Caco-2 (cell line): Measurements from ENCODE around the gene C11orf97. TPM values are rescaled to one million over a fixed set of nuclear protein-coding genes. Genes with fewer than 3 reads are reported as not detected.
"Not testable (repeated sequence)": the region's sequence is repeated elsewhere in the genome, so short reads cannot be mapped to it uniquely, and the experiment has no call there.

Experiments used
- BruUV-seq: library from RNA; stranded (reverse); fragments of 400-500 nt; replicated peaks from 2 replicates; lab custom pipeline; 2021; lab: Mats Ljungman, UMichigan
- CTCF ChIA-PET: fragments of 300-600 bp; sonication (Branson Sonifier 250); formaldehyde crosslinking; loops from one replicate; lab custom pipeline; 2022; ENCODE audit warnings: antibody characterized with exemption; lab: Charles Lee
- POLR2A ChIA-PET: fragments of 300-600 bp; sonication (Branson Sonifier 250); formaldehyde crosslinking; loops from one replicate; lab custom pipeline; 2022; ENCODE audit warnings: antibody characterized with exemption; lab: Charles Lee
- DNase-seq, 2 experiments: peaks; one replicate each; pipeline versions ENCODE4 v3.0.0 to v3.0.0-alpha.2; 2020 to 2022
- H3K27me3 ChIP-seq: replicated peaks from 2 replicates; pipeline ENCODE4 v1.6.0; 2011; ENCODE audit warnings: low read length; ENCODE audit not compliant: control insufficient read depth, insufficient read depth
- H3K36me3 ChIP-seq: 2 replicates; pipeline ENCODE4 v1.5.1; 2011; ENCODE audit warnings: low read length; ENCODE audit not compliant: control insufficient read depth, insufficient read depth
- H3K4me1 ChIP-seq: fragments of 250-450 bp; sonication (Bioruptor Pico); 2 replicates; pipeline ENCODE4 v1.5.1; 2020; ENCODE audit warnings: mild to moderate bottlenecking
- H3K4me3 ChIP-seq: 2 replicates; pipeline ENCODE4 v1.5.1; 2011; ENCODE audit warnings: low read depth, mild to moderate bottlenecking, control low read depth, low read length
- H3K9me3 ChIP-seq: fragments of 250-450 bp; sonication (Bioruptor Pico); 2 replicates; pipeline ENCODE4 v1.5.1; 2020; ENCODE audit warnings: mild to moderate bottlenecking, moderate library complexity
- H3K27ac Mint-ChIP-seq: one replicate; pipeline ENCODE4 v1.8.0; 2022; ENCODE audit warnings: mixed read lengths; ENCODE audit not compliant: unreplicated experiment
- H3K27me3 Mint-ChIP-seq: one replicate; pipeline ENCODE4 v1.8.0; 2022; ENCODE audit warnings: mixed read lengths; ENCODE audit not compliant: insufficient read depth, unreplicated experiment
- H3K36me3 Mint-ChIP-seq: one replicate; pipeline ENCODE4 v1.8.0; 2022; ENCODE audit warnings: mild to moderate bottlenecking, mixed read lengths; ENCODE audit not compliant: insufficient read depth, unreplicated experiment
- H3K4me1 Mint-ChIP-seq: one replicate; pipeline ENCODE4 v1.8.0; 2022; ENCODE audit warnings: low read depth, mixed read lengths; ENCODE audit not compliant: unreplicated experiment
- H3K4me3 Mint-ChIP-seq: one replicate; pipeline ENCODE4 v1.8.0; 2022; ENCODE audit warnings: mild to moderate bottlenecking, moderate library complexity, mixed read lengths; ENCODE audit not compliant: unreplicated experiment
- H3K9me3 Mint-ChIP-seq: one replicate; pipeline ENCODE4 v1.8.0; 2022; ENCODE audit warnings: mixed read lengths; ENCODE audit not compliant: unreplicated experiment
- intact Hi-C: fragments of 100-400 bp; cut with micrococcal nuclease; formaldehyde crosslinking; loops from one replicate; pipeline ENCODE4 v1.10.0; 2022; ENCODE audit not compliant: unreplicated experiment
- total RNA-seq: library from RNA; stranded (reverse); gene quantifications from 2 replicates; pipeline ENCODE4 v1.2.3, GENCODE V29; 2022
- TF ChIP-seq, protein P1 (sequence below), 2 experiments: fragments of 200-600 bp in 1 of 2; IDR thresholded peaks; 1 replicate in 1 of 2; 2 replicates in 1 of 2; pipeline versions ENCODE4 v1.5.1 to v1.8.0; 2011 to 2022; ENCODE audit warnings: antibody characterized with exemption in 1 of 2, control low read depth in 1 of 2, inconsistent platforms in 1 of 2, low read depth in 1 of 2, low read length in 1 of 2, mild to moderate bottlenecking in 1 of 2, moderate library complexity in 1 of 2; ENCODE audit not compliant: insufficient read depth in 1 of 2, severe bottlenecking in 1 of 2, unreplicated experiment in 1 of 2

C11orf97 gene
- total RNA-seq, 1 experiment from 2014 or later: not detected

- no peak overlapping the region for H3K4me3 Mint-ChIP-seq
- no peak overlapping the region for H3K27ac Mint-ChIP-seq
- TF ChIP-seq, protein P1, sequence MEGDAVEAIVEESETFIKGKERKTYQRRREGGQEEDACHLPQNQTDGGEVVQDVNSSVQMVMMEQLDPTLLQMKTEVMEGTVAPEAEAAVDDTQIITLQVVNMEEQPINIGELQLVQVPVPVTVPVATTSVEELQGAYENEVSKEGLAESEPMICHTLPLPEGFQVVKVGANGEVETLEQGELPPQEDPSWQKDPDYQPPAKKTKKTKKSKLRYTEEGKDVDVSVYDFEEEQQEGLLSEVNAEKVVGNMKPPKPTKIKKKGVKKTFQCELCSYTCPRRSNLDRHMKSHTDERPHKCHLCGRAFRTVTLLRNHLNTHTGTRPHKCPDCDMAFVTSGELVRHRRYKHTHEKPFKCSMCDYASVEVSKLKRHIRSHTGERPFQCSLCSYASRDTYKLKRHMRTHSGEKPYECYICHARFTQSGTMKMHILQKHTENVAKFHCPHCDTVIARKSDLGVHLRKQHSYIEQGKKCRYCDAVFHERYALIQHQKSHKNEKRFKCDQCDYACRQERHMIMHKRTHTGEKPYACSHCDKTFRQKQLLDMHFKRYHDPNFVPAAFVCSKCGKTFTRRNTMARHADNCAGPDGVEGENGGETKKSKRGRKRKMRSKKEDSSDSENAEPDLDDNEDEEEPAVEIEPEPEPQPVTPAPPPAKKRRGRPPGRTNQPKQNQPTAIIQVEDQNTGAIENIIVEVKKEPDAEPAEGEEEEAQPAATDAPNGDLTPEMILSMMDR (IDR thresholded peaks at IDR 0.05; ENCODE audit: insufficient read depth in 1 of 2, low read depth in 1 of 2, low read length in 1 of 2, severe bottlenecking in 1 of 2, unreplicated experiment in 1 of 2): no peak
- H3K4me1 ChIP-seq: peaks cover 4% of the 10 kb centered on the region
- DNase-seq: no peak
- POLR2A ChIA-PET: no interaction called here
- CTCF ChIA-PET: no interaction called here
- no peak overlapping the region for H3K4me3 ChIP-seq
- peaks cover 34% of the 10 kb centered on the region for H3K36me3 Mint-ChIP-seq
- H3K9me3 Mint-ChIP-seq: no peaks in the 10 kb centered on the region
- BruUV-seq: no TSS peak
- H3K4me1 Mint-ChIP-seq: peaks cover 4% of the 10 kb centered on the region
- no peaks in the 10 kb centered on the region for H3K27me3 Mint-ChIP-seq
- H3K9me3 ChIP-seq: no peaks in the 10 kb centered on the region
- H3K36me3 ChIP-seq: peaks cover 4% of the 10 kb centered on the region; the same call in 1 of the 2 replicates
- intact Hi-C loops: loop anchor here (10.0 kb wide), 1 partner anchor 175 kb away; no protein-coding TSS in a partner anchor
- H3K27me3 ChIP-seq: no peaks in the 10 kb centered on the region
These were observed 12.1 kb upstream of the C11orf97 start for GRCh38 chr11:94500181-94500580.

- ChIA-PET POLR2A (no interaction called here), CTCF (interaction anchor here (0.6 to 1.0 kb wide), 2 partner anchors 606 to 1265 kb away, joined by 3 to 4 read pairs; no protein-coding TSS in a partner anchor)
- no peak overlapping the region for H3K4me3 Mint-ChIP-seq
- TF ChIP-seq, protein P1 (IDR thresholded peaks at IDR 0.05; ENCODE audit: insufficient read depth in 1 of 2, low read depth in 1 of 2, low read length in 1 of 2, severe bottlenecking in 1 of 2, unreplicated experiment in 1 of 2): no peak
- no peak overlapping the region for H3K4me3 ChIP-seq
- DNase-seq: no peak
- H3K27ac Mint-ChIP-seq: no peak overlapping the region
- no peaks in the 10 kb centered on the region for H3K4me1 ChIP-seq
- no peaks in the 10 kb centered on the region for H3K4me1 Mint-ChIP-seq
- peaks cover 26% of the 10 kb centered on the region for H3K36me3 Mint-ChIP-seq
- no peaks in the 10 kb centered on the region for H3K9me3 ChIP-seq
- intact Hi-C loops: loop anchor here (10.0 kb wide), 1 partner anchor 177 kb away; no protein-coding TSS in a partner anchor
- no peaks in the 10 kb centered on the region for H3K27me3 Mint-ChIP-seq
- BruUV-seq: no TSS peak
- H3K27me3 ChIP-seq: no peaks in the 10 kb centered on the region
- H3K9me3 Mint-ChIP-seq: no peaks in the 10 kb centered on the region
- H3K36me3 ChIP-seq: peaks cover 4% of the 10 kb centered on the region; the same call in 1 of the 2 replicates
These were observed 10.7 kb upstream of the C11orf97 start for GRCh38 chr11:94501522-94501921.

- TF ChIP-seq, protein P1 (IDR thresholded peaks at IDR 0.05; ENCODE audit: insufficient read depth in 1 of 2, low read depth in 1 of 2, low read length in 1 of 2, severe bottlenecking in 1 of 2, unreplicated experiment in 1 of 2): peak; percentile 87 to 88
- BruUV-seq: no TSS peak
- H3K27ac Mint-ChIP-seq: no peak overlapping the region
- ChIA-PET POLR2A (no interaction called here), CTCF (interaction anchor here (0.6 to 1.6 kb wide), 6 partner anchors 11 to 609 kb away, joined by 3 to 15 read pairs (median 4); partner anchors contain the start of genes ANKRD49 and MRE11)
- no peaks in the 10 kb centered on the region for H3K9me3 Mint-ChIP-seq
- no peaks in the 10 kb centered on the region for H3K4me1 Mint-ChIP-seq
- peaks cover 5% of the 10 kb centered on the region for H3K27me3 Mint-ChIP-seq
- H3K4me3 Mint-ChIP-seq: no peak overlapping the region
- intact Hi-C loops: loop anchor here (1.0 to 10.0 kb wide), 7 partner anchors 180 to 614 kb away; no protein-coding TSS in a partner anchor
- H3K36me3 Mint-ChIP-seq: no peaks in the 10 kb centered on the region
- peak in 1 of 2 experiments; percentile 62 for DNase-seq
- H3K4me1 ChIP-seq: no peaks in the 10 kb centered on the region
- H3K36me3 ChIP-seq: no peaks in the 10 kb centered on the region
- H3K9me3 ChIP-seq: no peaks in the 10 kb centered on the region
- no peaks in the 10 kb centered on the region for H3K27me3 ChIP-seq
- no peak overlapping the region for H3K4me3 ChIP-seq
These were observed 7.5 kb upstream of the C11orf97 start for GRCh38 chr11:94504689-94505293.

- H3K9me3 ChIP-seq, H3K4me3 Mint-ChIP-seq, H3K4me3 ChIP-seq, CTCF ChIA-PET, H3K4me1 Mint-ChIP-seq, H3K27me3 ChIP-seq, H3K36me3 ChIP-seq, DNase-seq, BruUV-seq, H3K36me3 Mint-ChIP-seq, H3K4me1 ChIP-seq, H3K27me3 Mint-ChIP-seq, POLR2A ChIA-PET, H3K27ac Mint-ChIP-seq, H3K9me3 Mint-ChIP-seq: not testable (repeated sequence)
- intact Hi-C loops: loop anchor here (10.0 kb wide), 1 partner anchor 182 kb away; no protein-coding TSS in a partner anchor
These were observed 5.7 kb upstream of the C11orf97 start for GRCh38 chr11:94506513-94506912.
